Measurements from ENCODE around the gene STK10. TPM values are rescaled to one million over a fixed set of nuclear protein-coding genes. Genes with fewer than 3 reads are reported as not detected.

The STK10 gene
- total and polyA plus RNA-seq, 2 donors (not counting 1 experiment from before 2014, with no cell fraction given) = 97.9 to 253 TPM

DNA sequence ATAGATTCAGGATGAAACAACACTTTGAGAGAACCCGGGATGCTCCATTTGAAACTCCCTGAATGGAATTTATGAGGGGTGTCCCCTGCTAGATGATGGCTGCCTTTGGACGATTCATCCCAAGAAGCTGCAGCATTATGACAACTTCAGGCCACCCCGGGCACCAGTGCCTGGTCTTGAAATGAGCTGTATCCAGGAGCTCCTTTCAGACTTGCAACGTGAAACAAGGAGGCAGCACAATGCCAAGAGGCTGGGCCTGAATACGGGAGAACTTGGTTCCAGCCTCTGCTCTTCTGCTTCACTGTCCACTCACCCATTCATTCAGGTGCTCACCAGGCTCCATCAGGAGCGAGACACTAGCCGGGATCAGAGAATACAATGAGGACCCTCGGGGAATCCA is 78.3 kb downstream of the STK10 start:
- 77% methylated on average over 4 of the region's 8 CpGs for WGBS (ENCODE audit: insufficient coverage)
- CTCF ChIA-PET = interaction anchor here (1.3 to 10.4 kb wide), 6 partner anchors 16 to 198 kb away, joined by 3 to 245 read pairs (median 7); partner anchors contain the start of gene STK10
- H3K4me2 ChIP-seq (replicated peaks; ENCODE audit: low read depth, low read length, poor library complexity, severe bottlenecking) = peak overlapping the region; percentile 83
- DNase-seq = no peak
- POLR2A ChIA-PET = interaction anchor here (0.7 to 3.3 kb wide), 4 partner anchors 39 to 77 kb away, joined by 4 to 43 read pairs (median 6); partner anchors contain the start of gene STK10
- no peaks in the 10 kb centered on the region for H3K27me3 ChIP-seq (replicated peaks in 1 of 4; ENCODE audit: control extremely low read depth in 1 of 4, control insufficient read depth in 3 of 4, insufficient read depth in 4 of 4, low read length in 3 of 4)
- ATAC-seq (ENCODE audit: low read depth) = no peak
- peak overlapping the region; percentile 94 to 96 for H3K27ac ChIP-seq (ENCODE audit: low read length in 2 of 2)
- H3K9ac ChIP-seq (ENCODE audit: low read length) = no peak overlapping the region
- peaks cover 55 to 68% of the 10 kb centered on the region in 2 donors for H3K4me1 ChIP-seq (ENCODE audit: control insufficient read depth in 2 of 2, insufficient read depth in 2 of 2, low read length in 2 of 2)
- peaks cover 0 to 34% of the 10 kb centered on the region in 2 experiments for H3K36me3 ChIP-seq (replicated peaks in 1 of 2; ENCODE audit: control extremely low read depth in 1 of 2, control insufficient read depth in 1 of 2, extremely low read depth in 1 of 2, insufficient read depth in 2 of 2, low read length in 1 of 2)
- peaks cover 71% of the 10 kb centered on the region for H3K79me2 ChIP-seq (ENCODE audit: control insufficient read depth, insufficient read depth, low read length)
- TF ChIP-seq, protein P1, sequence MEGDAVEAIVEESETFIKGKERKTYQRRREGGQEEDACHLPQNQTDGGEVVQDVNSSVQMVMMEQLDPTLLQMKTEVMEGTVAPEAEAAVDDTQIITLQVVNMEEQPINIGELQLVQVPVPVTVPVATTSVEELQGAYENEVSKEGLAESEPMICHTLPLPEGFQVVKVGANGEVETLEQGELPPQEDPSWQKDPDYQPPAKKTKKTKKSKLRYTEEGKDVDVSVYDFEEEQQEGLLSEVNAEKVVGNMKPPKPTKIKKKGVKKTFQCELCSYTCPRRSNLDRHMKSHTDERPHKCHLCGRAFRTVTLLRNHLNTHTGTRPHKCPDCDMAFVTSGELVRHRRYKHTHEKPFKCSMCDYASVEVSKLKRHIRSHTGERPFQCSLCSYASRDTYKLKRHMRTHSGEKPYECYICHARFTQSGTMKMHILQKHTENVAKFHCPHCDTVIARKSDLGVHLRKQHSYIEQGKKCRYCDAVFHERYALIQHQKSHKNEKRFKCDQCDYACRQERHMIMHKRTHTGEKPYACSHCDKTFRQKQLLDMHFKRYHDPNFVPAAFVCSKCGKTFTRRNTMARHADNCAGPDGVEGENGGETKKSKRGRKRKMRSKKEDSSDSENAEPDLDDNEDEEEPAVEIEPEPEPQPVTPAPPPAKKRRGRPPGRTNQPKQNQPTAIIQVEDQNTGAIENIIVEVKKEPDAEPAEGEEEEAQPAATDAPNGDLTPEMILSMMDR (IDR thresholded peaks at IDR 0.05) = no peak
- no peak for TF ChIP-seq EZH2 (IDR thresholded peaks at IDR 0.05; ENCODE audit: borderline replicate concordance, insufficient read depth, low read depth, low read length, poor library complexity, severe bottlenecking)
- H3K27ac Mint-ChIP-seq = peak overlapping the region; percentile 94
- no peaks in the 10 kb centered on the region for H3K9me3 Mint-ChIP-seq (ENCODE audit: insufficient read depth)
- H4K20me1 ChIP-seq (ENCODE audit: control insufficient read depth, insufficient read depth, low read length, poor library complexity, severe bottlenecking) = peaks cover 46% of the 10 kb centered on the region
- no peaks in the 10 kb centered on the region for H3K27me3 Mint-ChIP-seq
- peaks cover 0 to 2% (median 0%) of the 10 kb centered on the region in 3 donors for H3K9me3 ChIP-seq (ENCODE audit: control extremely low read depth in 1 of 3, control insufficient read depth in 2 of 3, insufficient read depth in 1 of 3, low read length in 2 of 3)
- no peak overlapping the region for H3K4me3 ChIP-seq (ENCODE audit: control extremely low read depth in 1 of 5, extremely low read depth in 1 of 5, insufficient read depth in 1 of 5, low read depth in 2 of 5, low read length in 4 of 5)
- peak overlapping the region; percentile 85 for H3K4me3 Mint-ChIP-seq
- H3K4me1 Mint-ChIP-seq = peaks cover 58% of the 10 kb centered on the region
- intact Hi-C loops (cut with micrococcal nuclease) = loop anchor here (10.0 kb wide), 1 partner anchor 585 kb away; no protein-coding TSS in a partner anchor
- H2AFZ ChIP-seq (ENCODE audit: insufficient read depth, low read depth, low read length, poor library complexity, severe bottlenecking) = no peak overlapping the region

DNA sequence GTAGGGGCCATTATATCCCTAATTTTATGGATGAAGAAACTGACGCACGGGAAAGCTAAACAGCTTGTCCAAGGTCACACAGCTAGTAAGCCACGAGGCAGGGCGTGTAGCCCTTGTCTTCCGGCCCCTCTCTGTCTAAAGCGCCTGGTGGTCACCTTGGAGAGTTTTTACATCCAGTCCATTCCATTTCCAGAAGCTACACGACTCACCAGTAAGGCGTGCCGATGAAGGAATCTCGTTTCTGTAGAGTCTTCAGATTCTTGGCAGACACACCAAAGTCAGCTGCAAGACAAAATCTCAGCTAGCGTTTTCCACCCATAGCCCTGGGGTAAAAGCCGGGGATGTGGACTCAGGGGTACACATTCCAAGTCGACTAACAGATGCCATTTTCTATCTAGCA is 80.5 kb downstream of the STK10 start:
- Histone ChIP-seq H3K27me3 (replicated peaks in 1 of 4; ENCODE audit: control extremely low read depth in 1 of 4, control insufficient read depth in 3 of 4, insufficient read depth in 4 of 4, low read length in 3 of 4) (no peaks in the 10 kb centered on the region), H3K9ac (ENCODE audit: low read length) (no peak overlapping the region), H3K9me3 (ENCODE audit: control extremely low read depth in 1 of 3, control insufficient read depth in 2 of 3, insufficient read depth in 1 of 3, low read length in 2 of 3) (no peaks in the 10 kb centered on the region), H2AFZ (ENCODE audit: insufficient read depth, low read depth, low read length, poor library complexity, severe bottlenecking) (no peak overlapping the region), H3K36me3 (replicated peaks in 1 of 2; ENCODE audit: control extremely low read depth in 1 of 2, control insufficient read depth in 1 of 2, extremely low read depth in 1 of 2, insufficient read depth in 2 of 2, low read length in 1 of 2) (peaks cover 0 to 49% of the 10 kb centered on the region in 2 experiments), H3K4me2 (replicated peaks; ENCODE audit: low read depth, low read length, poor library complexity, severe bottlenecking) (peak overlapping the region; percentile 42), H4K20me1 (ENCODE audit: control insufficient read depth, insufficient read depth, low read length, poor library complexity, severe bottlenecking) (peaks cover 64% of the 10 kb centered on the region), H3K27ac (ENCODE audit: low read length in 2 of 2) (peak overlapping the region in 1 of 2 donors; percentile 41), H3K79me2 (ENCODE audit: control insufficient read depth, insufficient read depth, low read length) (peaks cover 73% of the 10 kb centered on the region), H3K4me1 (ENCODE audit: control insufficient read depth in 2 of 2, insufficient read depth in 2 of 2, low read length in 2 of 2) (peaks cover 37 to 48% of the 10 kb centered on the region in 2 donors), H3K4me3 (ENCODE audit: control extremely low read depth in 1 of 5, extremely low read depth in 1 of 5, insufficient read depth in 1 of 5, low read depth in 2 of 5, low read length in 4 of 5) (no peak overlapping the region)
- Mint-ChIP-seq H3K4me1 (peaks cover 42% of the 10 kb centered on the region), H3K4me3 (no peak overlapping the region), H3K27me3 (no peaks in the 10 kb centered on the region), H3K27ac (peak overlapping the region; percentile 70), H3K9me3 (ENCODE audit: insufficient read depth) (no peaks in the 10 kb centered on the region)
- no peak for ATAC-seq (ENCODE audit: low read depth)
- intact Hi-C loops (cut with micrococcal nuclease) = loop anchor here (1.0 kb wide), 4 partner anchors 68 to 186 kb away; partner anchors contain the start of genes STK10 and UBTD2
- WGBS (ENCODE audit: insufficient coverage) = 93% methylated on average over 11 of the region's 13 CpGs
- no peak for DNase-seq
- ChIA-PET POLR2A (interaction anchor here (1.6 kb wide), 1 partner anchor 81 kb away, joined by 5 read pairs; the partner anchor contains the start of gene STK10), CTCF (interaction anchor here (0.7 to 10.4 kb wide), 10 partner anchors 9 to 186 kb away, joined by 3 to 245 read pairs (median 4); partner anchors contain the start of gene STK10)
- no peak for TF ChIP-seq EZH2 (IDR thresholded peaks at IDR 0.05; ENCODE audit: borderline replicate concordance, insufficient read depth, low read depth, low read length, poor library complexity, severe bottlenecking)
- TF ChIP-seq, protein P1 (IDR thresholded peaks at IDR 0.05) = no peak
